Measurements from ENCODE around the gene RANBP17. TPM values are rescaled to one million over a fixed set of nuclear protein-coding genes. Genes with fewer than 3 reads are reported as not detected.

RANBP17 gene
- total and polyA plus RNA-seq, 9 of the 15 experiments (the other 6 are each of a cell fraction or from before 2014, with no cell fraction given) = not detected

DNA sequence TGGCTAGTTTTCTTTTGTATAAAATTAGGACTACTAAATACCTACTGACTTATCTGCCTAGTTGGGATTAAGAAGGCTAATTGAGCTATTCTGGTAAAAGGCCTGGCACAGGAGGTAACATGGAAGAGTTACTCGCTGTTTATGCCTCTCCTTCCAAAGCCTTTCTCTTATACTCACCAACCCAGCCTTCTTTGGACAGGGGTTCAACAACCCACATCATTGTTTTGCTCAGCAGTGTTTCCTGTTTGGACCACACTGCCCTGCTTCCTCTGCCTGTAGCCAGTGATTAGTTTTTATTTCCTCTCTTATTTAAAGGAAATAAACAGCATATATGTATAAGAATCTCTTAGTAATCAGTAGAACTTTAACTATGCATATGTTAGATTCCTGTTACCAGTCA is 362.1 kb downstream of the RANBP17 start (continued):
- no peak for TF ChIP-seq THAP12 (CRISPR knock-in tag; IDR thresholded peaks at IDR 0.05)
- no peak for TF ChIP-seq ZNF695 (CRISPR knock-in tag; IDR thresholded peaks at IDR 0.05)
- TF ChIP-seq FOXJ2 (tag; IDR thresholded peaks at IDR 0.05) = no peak
- TF ChIP-seq XRCC5 (IDR thresholded peaks at IDR 0.05; ENCODE audit: low read depth, low read length) = no peak
- TF ChIP-seq, protein P1, sequence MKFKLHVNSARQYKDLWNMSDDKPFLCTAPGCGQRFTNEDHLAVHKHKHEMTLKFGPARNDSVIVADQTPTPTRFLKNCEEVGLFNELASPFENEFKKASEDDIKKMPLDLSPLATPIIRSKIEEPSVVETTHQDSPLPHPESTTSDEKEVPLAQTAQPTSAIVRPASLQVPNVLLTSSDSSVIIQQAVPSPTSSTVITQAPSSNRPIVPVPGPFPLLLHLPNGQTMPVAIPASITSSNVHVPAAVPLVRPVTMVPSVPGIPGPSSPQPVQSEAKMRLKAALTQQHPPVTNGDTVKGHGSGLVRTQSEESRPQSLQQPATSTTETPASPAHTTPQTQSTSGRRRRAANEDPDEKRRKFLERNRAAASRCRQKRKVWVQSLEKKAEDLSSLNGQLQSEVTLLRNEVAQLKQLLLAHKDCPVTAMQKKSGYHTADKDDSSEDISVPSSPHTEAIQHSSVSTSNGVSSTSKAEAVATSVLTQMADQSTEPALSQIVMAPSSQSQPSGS (CRISPR knock-in tag; IDR thresholded peaks at IDR 0.05) = no peak
- TF ChIP-seq SAFB2 (IDR thresholded peaks at IDR 0.05; ENCODE audit: borderline replicate concordance, low read depth, low read length, severe bottlenecking) = no peak
- no peak for TF ChIP-seq ETV5 (CRISPR knock-in tag; IDR thresholded peaks at IDR 0.05; ENCODE audit: low read depth)
- TF ChIP-seq, protein P2, sequence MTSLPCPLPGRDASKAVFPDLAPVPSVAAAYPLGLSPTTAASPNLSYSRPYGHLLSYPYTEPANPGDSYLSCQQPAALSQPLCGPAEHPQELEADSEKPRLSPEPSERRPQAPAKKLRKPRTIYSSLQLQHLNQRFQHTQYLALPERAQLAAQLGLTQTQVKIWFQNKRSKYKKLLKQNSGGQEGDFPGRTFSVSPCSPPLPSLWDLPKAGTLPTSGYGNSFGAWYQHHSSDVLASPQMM (CRISPR knock-in tag; IDR thresholded peaks at IDR 0.05) = no peak
- no peak for TF ChIP-seq KDM1A (IDR thresholded peaks at IDR 0.05)
- no peak for TF ChIP-seq HMGN3 (IDR thresholded peaks at IDR 0.05; ENCODE audit: borderline replicate concordance, extremely low read depth, insufficient read length, low read depth, low read length)
- no peak for TF ChIP-seq NR2C2 (CRISPR knock-in tag; IDR thresholded peaks at IDR 0.05)
- TF ChIP-seq NR2C2 (tag; IDR thresholded peaks at IDR 0.05) = no peak

Measured in K562 (cell line).